Measurements from ENCODE around the gene SLC6A18.

Gene SLC6A18

DNA sequence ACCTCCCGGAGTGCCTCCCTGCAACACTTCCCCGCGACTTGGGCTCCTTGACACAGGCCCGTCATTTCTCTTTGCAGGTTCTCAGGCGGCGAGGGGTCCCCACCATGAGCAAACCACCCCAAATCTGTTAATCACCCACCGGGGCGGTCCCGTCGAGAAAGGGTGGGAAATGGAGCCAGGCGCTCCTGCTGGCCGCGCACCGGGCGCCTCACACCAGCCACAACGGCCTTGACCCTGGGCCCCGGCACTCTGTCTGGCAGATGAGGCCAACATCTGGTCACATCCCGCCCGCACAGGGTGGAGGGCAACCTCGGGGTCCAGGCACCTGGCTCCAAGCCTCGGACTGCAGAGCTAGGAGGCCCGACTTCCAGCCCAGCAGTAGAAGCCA, 70.5 kb downstream of the SLC6A18 start:
- H3K18ac ChIP-seq (ENCODE audit: low read length) = no peak overlapping the region
- no peak overlapping the region for H2BK5ac ChIP-seq (ENCODE audit: low read length)
- no CpG with 5 or more reads among the region's 22 CpGs for WGBS (ENCODE audit: extremely low coverage, insufficient coverage, low lambda C conversion rate)
- no peaks in the 10 kb centered on the region for H3K36me3 ChIP-seq (ENCODE audit: control insufficient read depth, insufficient read depth, low read length)
- H3K23ac ChIP-seq (ENCODE audit: low read length) = no peak overlapping the region
- no peak overlapping the region for H4K8ac ChIP-seq (ENCODE audit: low read depth, low read length)
- H4K5ac ChIP-seq (ENCODE audit: low read length) = no peak overlapping the region
- no peaks in the 10 kb centered on the region for H3K27me3 ChIP-seq (ENCODE audit: insufficient read depth, low read length, poor library complexity)
- no peak overlapping the region for H3K4me3 ChIP-seq (ENCODE audit: low read length)
- no peak for DNase-seq
- no peaks in the 10 kb centered on the region for H3K79me2 ChIP-seq (ENCODE audit: control insufficient read depth, insufficient read depth, low read length)
- no peak overlapping the region for H3K27ac ChIP-seq (ENCODE audit: low read depth, low read length)
- no peak overlapping the region for H2BK15ac ChIP-seq (replicated peaks; ENCODE audit: low read depth)
- H2BK120ac ChIP-seq (ENCODE audit: low read depth, low read length) = no peak overlapping the region
- peak overlapping the region; percentile 68 for H3K9ac ChIP-seq (ENCODE audit: low read length)
- no peak overlapping the region for H3K4ac ChIP-seq (ENCODE audit: low read depth, low read length)
- H3K4me1 ChIP-seq (ENCODE audit: control insufficient read depth, low read depth, low read length) = no peaks in the 10 kb centered on the region
- H3K56ac ChIP-seq (ENCODE audit: low read length) = peak overlapping the region; percentile 69
- no peak overlapping the region for H2AK5ac ChIP-seq (ENCODE audit: low read length)
- peak overlapping the region; percentile 78 for H3K4me2 ChIP-seq (ENCODE audit: low read length)
- no peaks in the 10 kb centered on the region for H3K79me1 ChIP-seq (ENCODE audit: low read length)
